NCI-H128 (cell line): ENCODE measurements around the gene CCDC27.

Experiments
- DNase-seq: peaks from one replicate; lab custom pipeline; 2025; ENCODE audit not compliant: unreplicated experiment; lab: John Stamatoyannopoulos, UW

Gene CCDC27

DNA sequence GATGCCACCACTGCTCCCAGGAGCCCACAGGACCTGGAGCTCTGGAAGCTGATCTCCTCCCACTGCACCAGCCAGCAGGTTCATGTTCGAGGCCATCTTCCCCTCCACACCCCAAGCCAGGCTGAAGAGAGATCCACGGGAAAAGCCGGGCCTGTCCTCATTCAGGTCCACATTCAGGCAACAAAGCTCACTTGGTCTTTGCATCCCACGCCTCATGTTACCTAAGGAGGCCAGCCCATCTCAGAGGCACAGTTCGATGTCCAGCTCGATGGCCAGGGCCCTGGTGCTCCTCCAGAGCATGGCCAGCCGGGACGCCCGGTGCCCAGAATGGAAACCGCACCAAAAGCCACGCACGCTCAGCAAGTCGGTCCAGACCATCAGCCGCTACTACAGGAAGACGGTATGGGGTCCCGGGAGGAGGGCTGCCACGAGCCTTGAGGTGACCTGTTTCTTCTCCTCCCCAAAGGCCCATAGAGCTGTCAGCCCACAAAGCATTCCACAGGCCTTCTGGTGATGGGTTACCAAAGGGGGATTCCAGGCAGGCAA, at the start of gene CCDC27:
Gene CCDC27, plus strand, starts transcription at position 51 of the 546 bp plus-strand sequence. Its CDS starts 32 bp downstream, at position 83.
- DNase-seq = no peak

DNA sequence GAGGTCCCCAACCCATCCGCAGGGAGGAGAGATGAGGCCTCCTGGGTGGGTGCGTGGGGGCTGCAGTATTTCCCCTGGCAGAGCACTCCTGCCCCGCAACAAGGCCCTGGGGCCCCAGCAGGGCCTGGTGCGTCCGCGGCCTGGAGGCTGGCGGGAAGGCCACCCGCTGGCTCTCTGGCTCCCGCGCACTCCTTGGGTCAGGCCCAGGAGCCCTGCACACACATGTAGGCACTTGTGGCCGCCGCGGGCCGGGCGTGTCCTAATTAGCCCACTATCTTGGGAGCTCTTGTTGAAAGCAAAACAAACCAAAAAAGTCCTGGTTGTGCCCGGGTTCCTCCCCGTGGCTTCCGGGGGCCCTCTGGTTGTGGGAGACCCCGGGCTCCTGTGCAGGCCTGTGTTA, 49.7 kb upstream of the CCDC27 start:
- no peak for DNase-seq

DNA sequence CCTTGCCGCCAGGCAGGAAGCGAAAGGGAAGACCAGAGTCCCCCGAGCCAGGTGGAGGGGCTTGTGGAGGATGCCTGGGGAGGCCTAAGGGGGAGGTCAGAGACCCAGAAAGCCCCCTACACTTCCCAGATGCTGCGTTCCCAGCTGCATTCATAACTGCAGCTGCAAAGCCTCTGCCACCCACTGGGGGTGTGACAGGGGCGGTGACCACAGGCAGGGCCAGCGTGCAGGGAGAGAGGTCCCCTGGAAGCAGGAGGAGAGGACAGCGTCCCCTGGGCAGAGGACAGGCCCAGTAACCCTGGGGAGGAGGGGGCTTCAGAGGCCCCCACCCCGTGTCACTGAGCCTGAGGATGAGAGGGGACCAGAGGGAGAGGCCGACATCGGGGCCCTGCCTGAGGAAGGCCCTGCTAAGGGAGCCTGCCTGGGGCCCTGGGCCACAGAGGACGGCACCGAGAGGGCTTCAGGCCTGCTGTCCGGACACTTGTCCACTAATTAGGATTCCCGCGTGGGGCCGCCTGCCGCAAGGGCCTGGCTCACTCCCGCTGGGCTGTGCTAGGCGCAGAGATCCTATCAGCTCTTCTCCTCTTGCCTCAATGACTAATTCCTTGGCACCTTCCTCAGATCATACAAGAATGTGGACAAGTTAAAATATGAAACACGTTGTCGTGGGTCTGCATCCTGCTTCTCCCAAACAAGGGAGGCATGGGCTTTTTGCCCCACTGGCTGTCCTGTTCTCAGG, 49.1 kb upstream of the CCDC27 start:
- no peak for DNase-seq

DNA sequence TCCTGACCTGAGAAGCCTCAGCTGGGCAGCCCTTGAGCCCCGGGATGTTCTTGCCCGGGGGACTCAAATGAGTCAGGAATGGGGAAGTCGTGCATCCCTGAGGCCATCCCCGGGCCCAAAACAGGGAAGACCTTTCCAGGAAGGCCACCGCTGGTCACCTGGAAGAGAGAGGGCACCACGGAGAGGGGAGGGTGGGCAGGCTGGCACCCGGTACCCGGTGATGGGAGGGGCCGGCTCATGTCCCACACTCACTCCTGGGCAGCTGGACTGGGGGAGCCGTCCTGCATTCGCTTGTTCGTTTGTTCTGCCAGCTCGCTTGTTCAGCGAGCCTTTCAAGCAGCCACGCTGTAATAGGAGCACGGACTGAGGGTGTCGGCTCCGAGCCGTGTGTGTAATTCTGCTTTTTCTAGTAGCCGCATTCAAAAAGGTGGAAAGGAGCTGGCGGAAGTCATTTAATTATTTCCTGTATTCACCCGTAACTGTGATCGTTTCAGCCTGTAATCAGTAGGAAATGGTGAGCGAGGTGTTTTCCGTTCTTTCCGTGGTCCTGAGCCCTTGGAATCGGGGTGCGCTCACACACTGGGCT, 48.4 kb upstream of the CCDC27 start:
- DNase-seq = no peak

DNA sequence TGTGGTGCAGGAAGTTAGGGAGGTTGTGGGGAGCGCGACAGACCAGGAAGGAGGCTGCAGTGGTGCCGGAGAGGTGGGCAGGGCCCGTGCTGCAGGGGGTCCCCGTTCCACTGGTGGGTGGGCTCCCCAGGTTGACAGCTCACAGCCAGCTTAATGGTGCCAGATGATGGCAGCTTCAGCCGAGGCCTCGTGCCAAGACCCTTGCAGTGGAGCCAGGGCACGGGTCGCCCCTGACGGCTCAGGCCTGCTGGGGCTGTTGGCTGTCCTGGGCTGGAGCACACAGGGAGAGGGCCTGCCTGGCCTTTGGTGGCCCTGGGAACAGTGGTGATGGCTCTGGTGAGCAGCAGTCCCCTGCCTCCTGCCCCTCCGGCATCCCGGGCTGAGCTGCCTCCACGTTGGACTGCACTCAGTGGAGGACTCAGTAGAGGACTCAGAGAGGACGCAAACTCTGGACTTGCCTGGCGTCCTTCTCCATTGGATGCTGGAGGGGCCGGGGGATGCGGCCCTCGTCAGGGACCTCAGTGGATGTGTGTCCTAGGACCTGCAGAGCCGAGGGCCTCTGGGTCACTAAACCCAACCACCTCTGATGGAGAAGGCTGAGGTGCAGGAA, 46.8 kb upstream of the CCDC27 start:
- no peak for DNase-seq

DNA sequence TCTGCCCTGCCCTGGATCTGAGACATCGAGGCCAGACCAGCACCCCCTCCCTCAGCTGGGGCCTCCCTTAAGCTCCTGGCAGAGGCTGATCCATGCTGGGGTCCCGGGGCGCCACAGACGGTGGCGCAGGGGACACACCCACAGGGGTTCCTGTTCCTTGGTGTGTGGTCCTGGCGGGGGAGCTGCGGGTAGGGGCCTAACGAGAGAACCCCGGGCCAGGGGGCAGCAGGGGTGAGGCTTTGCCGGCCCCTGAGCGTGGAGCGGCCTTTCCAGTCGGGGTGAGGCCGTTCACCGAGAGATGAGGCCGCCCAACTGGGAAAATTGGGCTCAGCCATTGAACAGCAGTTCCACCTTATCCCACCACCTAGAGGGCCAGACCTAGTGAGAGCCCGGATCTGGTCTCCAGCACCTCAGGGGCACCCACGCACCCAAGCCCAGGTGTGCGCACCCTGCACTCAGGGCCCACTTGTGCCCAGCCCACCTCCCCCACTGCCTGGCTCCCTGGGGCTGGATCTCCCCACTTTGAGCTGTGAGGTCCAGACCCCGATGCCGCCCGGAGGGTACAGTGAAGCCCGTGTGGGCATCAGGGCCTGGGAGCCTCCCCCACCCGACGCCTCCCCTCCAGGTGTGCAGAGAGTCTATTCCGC, 45.5 kb upstream of the CCDC27 start:
- DNase-seq = no peak

DNA sequence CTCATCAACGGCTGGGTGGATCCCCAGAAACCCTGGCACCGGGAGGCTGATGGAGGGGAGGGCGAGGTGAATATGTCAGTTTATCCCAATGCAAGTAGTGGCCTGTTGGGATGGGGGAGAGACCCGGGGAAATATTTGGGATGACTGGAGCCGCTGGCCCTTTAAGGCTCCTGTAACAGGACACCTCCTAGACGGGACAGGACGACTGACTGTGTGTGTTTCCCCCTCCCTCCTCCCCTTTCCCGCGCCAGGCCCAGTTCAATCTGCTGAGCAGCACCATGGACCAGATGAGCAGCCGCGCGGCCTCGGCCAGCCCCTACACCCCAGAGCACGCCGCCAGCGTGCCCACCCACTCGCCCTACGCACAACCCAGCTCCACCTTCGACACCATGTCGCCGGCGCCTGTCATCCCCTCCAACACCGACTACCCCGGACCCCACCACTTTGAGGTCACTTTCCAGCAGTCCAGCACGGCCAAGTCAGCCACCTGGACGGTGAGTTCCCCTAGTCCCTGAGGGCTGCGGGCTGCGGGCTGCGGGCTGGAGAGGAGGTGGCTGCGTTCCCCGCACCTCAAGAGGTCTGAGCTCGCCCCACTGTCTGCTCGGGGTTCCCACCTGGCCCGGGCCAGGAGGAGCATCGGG, 44.8 kb upstream of the CCDC27 start:
- no peak for DNase-seq

DNA sequence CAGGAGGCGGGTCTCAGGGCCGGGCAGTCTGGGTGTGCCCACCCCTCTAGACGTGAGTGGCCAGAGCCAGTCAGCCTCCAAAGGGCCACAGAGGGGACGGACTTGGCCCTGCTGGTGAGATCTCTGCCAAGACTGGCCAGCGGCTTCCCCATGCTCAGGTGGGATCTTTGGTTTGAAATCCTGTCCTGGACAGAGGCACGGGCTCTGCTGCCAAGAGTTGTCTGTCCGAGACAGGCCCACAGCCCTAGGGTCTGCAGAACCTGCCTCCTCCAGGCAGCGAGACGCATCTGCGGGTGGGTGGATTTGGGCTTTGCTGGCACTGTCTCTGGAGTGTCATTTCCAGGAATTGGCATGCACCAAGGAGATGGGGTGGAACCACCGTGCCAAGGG, 44.3 kb upstream of the CCDC27 start:
- no peak for DNase-seq

DNA sequence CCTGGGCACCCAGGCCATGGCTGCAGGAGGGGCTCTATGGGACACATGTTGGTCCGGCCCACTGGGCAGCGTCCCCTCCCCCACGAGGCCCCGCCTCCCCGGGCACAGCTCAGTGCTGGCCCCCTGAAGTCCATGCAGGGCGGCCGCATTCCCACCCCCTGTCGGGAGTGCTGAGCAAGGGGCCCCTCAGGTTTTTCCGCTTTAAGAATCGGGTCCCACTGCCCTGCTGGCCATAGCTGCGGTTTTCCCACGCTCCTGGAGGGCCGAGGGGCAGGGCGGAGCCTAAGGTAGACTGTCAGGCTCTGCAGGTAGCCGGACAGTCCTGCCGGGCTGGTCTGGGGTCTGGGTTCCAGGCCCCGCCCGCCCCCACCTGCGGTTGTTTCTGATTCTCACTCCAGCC, 43.5 kb upstream of the CCDC27 start:
- no peak for DNase-seq

DNA sequence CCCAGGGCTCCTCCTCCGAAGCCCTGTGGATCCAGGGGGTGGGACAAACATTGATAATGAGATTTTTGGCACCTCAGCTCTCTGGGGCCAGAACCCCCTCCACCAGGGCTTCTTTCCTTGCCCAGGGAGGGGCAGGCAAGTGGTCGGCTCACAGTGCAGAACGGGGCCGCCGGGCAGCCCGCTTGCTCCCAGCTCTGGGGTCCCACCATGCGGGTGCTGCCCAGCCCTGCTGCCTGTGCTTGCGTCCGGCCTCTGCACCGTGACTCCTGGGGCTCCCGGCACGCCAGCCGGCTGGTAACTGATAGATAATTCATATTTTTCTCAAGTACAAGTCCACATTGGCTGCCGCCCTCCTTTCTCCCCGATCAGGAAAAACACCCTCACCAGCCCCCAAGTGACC, 42.0 kb upstream of the CCDC27 start:
- no peak for DNase-seq

DNA sequence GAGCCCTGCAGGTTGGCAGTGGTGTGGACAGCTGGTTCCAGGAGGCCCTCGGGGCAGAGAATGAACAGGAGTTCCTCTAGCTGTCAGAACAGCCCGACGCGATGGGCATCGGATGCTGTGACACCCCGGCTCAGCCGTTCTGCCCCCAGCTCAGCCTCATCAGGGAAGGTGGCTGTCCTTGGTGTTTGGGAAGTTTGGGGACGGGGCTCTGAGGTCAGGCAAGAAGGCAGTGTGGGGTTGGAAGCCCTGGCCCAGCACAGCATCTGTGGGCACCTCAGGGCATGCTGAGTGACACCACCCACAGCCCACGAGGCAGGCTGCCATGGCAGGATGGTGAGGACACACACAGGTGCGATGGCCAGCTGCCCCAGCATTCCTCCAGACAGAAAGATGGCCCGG, 40.9 kb upstream of the CCDC27 start:
- DNase-seq = no peak

DNA sequence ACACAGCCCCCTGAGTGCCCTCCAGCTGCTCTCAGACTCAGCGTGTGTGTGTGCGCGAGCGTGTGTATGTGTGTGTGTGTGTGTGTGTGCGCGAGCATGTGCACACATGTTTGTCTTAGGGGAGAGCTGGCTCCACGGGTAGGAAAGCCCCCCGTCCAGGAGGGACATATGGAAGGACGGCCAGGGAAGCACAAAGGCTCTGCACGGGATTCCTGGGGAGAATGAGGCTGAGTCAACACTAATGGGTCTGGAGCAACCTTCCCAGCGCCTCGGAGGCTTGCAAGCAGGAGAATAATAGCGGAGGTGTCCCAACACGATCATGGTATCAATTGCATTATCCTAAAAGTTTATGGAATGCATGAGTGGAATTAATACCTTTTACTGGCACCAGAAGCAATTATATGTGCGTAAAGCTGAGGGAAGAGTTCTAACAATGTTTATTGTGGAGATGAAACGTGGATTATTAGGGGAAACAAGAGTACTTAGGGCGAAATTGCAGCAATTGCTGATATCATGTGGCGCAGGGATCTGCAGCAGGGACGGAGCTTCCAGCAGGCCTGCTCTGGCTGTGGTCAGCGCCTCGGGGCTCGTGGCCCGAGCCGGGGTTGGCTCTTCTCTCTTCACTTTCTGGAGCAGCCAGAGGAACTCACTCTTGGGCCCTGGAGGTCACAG, 40.3 kb upstream of the CCDC27 start:
- no peak for DNase-seq

DNA sequence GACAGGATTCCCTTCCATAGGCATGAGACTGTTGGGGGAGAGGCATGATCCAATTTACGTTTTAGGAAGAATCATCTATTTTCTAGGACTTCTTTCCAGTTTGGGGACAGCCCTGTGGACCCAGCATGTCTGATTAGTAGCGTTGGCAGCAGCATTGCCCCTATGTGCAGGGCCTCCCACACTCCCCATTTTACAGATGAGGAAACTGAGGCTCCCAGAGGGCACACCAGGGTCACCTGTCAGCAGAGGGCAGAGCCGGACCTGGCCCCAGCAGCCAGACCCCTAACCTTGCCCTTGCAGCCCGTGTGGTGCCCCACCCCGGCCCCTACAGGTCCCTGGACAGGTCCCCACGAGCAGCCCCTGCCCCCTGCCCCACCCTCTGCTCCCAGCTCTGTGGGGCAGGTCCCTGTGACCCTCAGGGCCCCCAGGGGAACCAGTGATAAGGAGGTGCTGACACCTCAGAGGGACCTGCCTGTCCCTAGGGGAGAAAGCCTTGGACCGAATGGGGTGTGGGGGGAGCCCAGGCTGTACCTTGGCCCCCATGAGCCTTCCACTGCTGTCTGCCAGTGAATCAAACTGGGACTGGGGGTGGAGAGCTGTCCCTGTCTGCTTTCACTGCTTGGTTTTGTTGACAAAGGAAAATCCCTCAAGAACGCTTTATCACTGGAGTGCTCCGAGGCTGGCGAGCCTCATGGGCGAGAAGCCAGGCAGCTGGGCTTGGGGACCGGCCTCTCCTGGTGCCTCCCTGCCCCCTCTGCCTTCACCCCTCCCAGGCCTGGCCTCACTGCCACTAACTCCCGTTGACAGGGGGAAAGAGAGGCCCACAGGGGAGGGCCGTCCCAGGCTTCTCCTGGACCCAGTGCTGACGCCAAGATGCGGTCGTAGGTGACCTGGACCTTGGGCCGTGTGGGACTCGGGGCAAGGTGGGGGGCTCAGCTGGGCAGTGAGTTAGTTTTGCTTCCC, 39.4 kb upstream of the CCDC27 start:
- no peak for DNase-seq

DNA sequence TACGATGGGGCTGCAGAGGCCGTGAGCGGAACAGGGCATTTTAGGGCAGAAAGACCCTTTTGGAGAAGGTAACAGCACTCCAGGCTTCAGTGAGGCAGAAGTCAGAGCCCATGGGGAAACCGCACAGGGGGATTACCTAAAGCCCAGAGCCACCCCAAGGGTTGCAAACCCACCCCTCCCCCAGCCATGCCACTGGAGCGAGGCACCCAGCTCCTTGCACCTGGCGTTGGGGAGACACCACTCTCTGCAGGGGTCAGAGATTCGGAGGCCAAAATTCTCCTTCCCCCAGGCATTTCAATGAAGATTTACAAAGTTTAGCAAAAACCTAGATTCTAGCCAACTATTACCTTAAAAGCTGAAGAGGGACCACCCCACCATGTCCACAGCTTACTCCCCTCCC, 38.4 kb upstream of the CCDC27 start:
- no peak for DNase-seq

DNA sequence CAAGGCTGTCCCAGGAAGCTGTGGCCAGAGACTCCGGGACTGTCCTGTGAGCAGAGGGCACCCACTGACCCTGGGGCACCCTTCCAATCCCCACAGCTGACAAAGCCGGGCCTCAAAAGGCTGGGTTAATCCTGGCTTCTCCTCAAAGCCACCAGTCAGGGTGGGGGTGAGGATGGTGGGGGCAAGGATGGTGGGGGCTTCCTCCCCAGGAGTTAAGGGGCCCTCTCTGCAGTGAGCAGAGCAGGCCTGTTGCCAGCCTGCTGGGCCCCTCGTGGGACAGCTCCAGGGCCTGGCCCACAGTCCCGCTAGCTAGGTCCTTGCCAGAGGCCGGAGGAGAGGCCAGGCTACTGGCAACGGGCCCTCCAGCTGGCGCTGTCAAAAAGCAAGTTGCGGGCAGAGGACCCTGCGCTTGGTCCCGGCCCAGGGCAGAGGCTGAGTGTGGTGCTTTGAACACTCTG, 37.9 kb upstream of the CCDC27 start:
- no peak for DNase-seq

DNA sequence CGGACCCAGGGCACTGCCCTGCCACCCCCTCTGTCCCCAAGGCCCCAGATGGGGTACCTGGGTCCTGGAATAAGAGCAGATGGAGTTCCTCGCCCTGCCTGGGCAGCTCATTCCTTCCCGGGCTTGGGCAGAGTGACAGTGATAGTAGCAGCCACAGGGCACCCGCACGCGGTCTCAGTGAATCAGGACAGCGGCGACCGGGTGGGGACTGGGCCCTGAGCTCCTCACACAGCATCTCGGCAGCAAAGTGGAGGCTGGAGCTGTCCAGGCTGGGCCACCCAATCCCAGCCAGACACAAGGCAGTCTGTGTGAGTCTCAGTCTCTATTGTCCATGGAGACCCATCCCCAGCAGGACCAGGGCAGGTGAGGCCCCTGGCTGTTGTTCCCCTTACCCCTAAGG, 37.4 kb upstream of the CCDC27 start:
- no peak for DNase-seq

DNA sequence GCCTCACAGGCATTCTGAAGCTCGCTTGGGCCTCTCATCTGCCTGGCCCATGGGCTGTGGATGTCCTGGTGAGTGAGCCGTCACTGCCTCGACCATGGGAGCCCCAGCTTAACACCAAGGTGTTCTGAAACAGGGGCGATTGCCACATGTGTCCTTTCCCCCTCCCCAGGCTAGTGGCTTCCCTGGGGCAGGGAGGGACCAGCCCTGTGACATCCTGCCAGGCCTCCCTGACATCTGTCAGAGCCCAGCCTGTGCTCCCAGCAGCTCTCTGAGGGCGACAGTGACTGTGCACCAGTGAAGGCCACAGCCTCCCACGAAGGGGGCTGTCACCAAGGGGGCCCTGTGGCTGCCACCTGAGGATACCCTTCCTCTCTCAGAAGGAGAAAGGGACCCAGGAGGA, 35.9 kb upstream of the CCDC27 start:
- DNase-seq = no peak

DNA sequence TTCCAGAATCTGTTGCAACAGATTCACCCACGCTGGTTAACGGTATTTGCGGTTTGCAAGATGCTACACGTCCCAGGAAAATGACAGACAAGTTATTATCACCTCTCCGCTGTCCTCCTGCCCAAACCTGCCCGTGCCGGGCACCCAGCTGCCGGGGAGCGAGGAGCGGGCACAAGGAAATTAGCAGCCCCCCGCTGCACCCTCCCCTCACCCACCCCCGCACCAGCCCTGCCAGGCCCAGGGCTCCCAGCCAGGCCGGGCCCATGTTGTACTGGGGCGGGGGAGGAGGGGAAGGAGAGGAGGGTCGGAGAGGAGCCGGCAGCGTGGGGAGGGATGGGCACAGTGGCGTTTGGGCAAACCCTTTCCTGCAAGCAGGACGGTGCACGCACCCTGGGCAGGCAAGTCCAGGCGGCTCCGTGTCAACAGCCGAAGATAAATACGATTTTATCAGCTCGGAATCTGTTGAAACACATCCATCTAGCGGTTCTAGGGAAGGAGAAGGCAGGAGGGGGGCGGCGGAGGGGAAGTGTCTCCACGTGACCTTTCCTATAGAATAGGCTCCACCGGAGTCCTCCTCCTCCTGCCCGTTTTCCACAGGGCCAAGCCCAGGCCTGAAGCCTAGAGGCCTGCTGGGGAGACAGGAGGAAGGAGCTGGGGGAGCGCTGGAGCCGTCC, 35.1 kb upstream of the CCDC27 start:
- DNase-seq = no peak
